ENCODE results near the gene SIX2.

- TF ChIP-seq, protein P1, sequence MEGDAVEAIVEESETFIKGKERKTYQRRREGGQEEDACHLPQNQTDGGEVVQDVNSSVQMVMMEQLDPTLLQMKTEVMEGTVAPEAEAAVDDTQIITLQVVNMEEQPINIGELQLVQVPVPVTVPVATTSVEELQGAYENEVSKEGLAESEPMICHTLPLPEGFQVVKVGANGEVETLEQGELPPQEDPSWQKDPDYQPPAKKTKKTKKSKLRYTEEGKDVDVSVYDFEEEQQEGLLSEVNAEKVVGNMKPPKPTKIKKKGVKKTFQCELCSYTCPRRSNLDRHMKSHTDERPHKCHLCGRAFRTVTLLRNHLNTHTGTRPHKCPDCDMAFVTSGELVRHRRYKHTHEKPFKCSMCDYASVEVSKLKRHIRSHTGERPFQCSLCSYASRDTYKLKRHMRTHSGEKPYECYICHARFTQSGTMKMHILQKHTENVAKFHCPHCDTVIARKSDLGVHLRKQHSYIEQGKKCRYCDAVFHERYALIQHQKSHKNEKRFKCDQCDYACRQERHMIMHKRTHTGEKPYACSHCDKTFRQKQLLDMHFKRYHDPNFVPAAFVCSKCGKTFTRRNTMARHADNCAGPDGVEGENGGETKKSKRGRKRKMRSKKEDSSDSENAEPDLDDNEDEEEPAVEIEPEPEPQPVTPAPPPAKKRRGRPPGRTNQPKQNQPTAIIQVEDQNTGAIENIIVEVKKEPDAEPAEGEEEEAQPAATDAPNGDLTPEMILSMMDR (conservative IDR thresholded peaks at IDR 0.05; ENCODE audit: low read depth in 2 of 2) = no peak
- no peak for TF ChIP-seq POLR2AphosphoS5 (IDR thresholded peaks at IDR 0.05; ENCODE audit: low read depth)
- TF ChIP-seq EZH2 (IDR thresholded peaks at IDR 0.05; ENCODE audit: low read depth, unreplicated experiment) = no peak
- no peak for TF ChIP-seq EZH2phosphoT487 (IDR thresholded peaks at IDR 0.05; ENCODE audit: unreplicated experiment)
- TF ChIP-seq, protein P2, sequence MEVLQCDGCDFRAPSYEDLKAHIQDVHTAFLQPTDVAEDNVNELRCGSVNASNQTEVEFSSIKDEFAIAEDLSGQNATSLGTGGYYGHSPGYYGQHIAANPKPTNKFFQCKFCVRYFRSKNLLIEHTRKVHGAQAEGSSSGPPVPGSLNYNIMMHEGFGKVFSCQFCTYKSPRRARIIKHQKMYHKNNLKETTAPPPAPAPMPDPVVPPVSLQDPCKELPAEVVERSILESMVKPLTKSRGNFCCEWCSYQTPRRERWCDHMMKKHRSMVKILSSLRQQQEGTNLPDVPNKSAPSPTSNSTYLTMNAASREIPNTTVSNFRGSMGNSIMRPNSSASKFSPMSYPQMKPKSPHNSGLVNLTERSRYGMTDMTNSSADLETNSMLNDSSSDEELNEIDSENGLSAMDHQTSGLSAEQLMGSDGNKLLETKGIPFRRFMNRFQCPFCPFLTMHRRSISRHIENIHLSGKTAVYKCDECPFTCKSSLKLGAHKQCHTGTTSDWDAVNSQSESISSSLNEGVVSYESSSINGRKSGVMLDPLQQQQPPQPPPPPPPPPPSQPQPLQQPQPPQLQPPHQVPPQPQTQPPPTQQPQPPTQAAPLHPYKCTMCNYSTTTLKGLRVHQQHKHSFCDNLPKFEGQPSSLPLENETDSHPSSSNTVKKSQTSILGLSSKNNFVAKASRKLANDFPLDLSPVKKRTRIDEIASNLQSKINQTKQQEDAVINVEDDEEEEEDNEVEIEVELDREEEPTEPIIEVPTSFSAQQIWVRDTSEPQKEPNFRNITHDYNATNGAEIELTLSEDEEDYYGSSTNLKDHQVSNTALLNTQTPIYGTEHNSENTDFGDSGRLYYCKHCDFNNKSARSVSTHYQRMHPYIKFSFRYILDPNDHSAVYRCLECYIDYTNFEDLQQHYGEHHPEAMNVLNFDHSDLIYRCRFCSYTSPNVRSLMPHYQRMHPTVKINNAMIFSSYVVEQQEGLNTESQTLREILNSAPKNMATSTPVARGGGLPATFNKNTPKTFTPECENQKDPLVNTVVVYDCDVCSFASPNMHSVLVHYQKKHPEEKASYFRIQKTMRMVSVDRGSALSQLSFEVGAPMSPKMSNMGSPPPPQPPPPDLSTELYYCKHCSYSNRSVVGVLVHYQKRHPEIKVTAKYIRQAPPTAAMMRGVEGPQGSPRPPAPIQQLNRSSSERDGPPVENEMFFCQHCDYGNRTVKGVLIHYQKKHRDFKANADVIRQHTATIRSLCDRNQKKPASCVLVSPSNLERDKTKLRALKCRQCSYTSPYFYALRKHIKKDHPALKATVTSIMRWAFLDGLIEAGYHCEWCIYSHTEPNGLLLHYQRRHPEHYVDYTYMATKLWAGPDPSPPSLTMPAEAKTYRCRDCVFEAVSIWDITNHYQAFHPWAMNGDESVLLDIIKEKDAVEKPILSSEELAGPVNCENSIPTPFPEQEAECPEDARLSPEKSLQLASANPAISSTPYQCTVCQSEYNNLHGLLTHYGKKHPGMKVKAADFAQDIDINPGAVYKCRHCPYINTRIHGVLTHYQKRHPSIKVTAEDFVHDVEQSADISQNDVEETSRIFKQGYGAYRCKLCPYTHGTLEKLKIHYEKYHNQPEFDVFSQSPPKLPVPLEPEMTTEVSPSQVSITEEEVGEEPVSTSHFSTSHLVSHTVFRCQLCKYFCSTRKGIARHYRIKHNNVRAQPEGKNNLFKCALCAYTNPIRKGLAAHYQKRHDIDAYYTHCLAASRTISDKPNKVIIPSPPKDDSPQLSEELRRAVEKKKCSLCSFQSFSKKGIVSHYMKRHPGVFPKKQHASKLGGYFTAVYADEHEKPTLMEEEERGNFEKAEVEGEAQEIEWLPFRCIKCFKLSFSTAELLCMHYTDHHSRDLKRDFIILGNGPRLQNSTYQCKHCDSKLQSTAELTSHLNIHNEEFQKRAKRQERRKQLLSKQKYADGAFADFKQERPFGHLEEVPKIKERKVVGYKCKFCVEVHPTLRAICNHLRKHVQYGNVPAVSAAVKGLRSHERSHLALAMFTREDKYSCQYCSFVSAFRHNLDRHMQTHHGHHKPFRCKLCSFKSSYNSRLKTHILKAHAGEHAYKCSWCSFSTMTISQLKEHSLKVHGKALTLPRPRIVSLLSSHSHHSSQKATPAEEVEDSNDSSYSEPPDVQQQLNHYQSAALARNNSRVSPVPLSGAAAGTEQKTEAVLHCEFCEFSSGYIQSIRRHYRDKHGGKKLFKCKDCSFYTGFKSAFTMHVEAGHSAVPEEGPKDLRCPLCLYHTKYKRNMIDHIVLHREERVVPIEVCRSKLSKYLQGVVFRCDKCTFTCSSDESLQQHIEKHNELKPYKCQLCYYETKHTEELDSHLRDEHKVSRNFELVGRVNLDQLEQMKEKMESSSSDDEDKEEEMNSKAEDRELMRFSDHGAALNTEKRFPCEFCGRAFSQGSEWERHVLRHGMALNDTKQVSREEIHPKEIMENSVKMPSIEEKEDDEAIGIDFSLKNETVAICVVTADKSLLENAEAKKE (CRISPR knock-in tag; IDR thresholded peaks at IDR 0.05) = no peak
- TF ChIP-seq, protein P3, sequence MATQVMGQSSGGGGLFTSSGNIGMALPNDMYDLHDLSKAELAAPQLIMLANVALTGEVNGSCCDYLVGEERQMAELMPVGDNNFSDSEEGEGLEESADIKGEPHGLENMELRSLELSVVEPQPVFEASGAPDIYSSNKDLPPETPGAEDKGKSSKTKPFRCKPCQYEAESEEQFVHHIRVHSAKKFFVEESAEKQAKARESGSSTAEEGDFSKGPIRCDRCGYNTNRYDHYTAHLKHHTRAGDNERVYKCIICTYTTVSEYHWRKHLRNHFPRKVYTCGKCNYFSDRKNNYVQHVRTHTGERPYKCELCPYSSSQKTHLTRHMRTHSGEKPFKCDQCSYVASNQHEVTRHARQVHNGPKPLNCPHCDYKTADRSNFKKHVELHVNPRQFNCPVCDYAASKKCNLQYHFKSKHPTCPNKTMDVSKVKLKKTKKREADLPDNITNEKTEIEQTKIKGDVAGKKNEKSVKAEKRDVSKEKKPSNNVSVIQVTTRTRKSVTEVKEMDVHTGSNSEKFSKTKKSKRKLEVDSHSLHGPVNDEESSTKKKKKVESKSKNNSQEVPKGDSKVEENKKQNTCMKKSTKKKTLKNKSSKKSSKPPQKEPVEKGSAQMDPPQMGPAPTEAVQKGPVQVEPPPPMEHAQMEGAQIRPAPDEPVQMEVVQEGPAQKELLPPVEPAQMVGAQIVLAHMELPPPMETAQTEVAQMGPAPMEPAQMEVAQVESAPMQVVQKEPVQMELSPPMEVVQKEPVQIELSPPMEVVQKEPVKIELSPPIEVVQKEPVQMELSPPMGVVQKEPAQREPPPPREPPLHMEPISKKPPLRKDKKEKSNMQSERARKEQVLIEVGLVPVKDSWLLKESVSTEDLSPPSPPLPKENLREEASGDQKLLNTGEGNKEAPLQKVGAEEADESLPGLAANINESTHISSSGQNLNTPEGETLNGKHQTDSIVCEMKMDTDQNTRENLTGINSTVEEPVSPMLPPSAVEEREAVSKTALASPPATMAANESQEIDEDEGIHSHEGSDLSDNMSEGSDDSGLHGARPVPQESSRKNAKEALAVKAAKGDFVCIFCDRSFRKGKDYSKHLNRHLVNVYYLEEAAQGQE (IDR thresholded peaks at IDR 0.05; ENCODE audit: unreplicated experiment) = no peak
- TF ChIP-seq CREB1 (CRISPR knock-in tag; IDR thresholded peaks at IDR 0.05; ENCODE audit: low read depth) = peak; percentile 54; the same call in 1 of the 2 replicates
- no peak for TF ChIP-seq JUNB (IDR thresholded peaks at IDR 0.05; ENCODE audit: unreplicated experiment)
- no peak for TF ChIP-seq ZNF114 (CRISPR knock-in tag; IDR thresholded peaks at IDR 0.05)
- peak; percentile 52; the same call in 1 of the 2 replicates for TF ChIP-seq ETS1 (IDR thresholded peaks at IDR 0.05)
- no peak for TF ChIP-seq NANOG (IDR thresholded peaks at IDR 0.05; ENCODE audit: borderline replicate concordance)
- TF ChIP-seq ZNF331 (CRISPR knock-in tag; IDR thresholded peaks at IDR 0.05; ENCODE audit: low read depth) = no peak
Measured at GRCh38 chr2:45009303-45009927, at the start of gene SIX2.
